ENCODE measurements around the gene LMAN2L. TPM values are rescaled to one million over a fixed set of nuclear protein-coding genes. Genes with fewer than 3 reads are reported as not detected.

Gene LMAN2L
- total and polyA plus RNA-seq, 8 donors, result 1.4 to 17.1 (median 6.0) TPM

- Histone ChIP-seq H3K27ac (peak overlapping the region in 4 of 5 donors; percentile 26 to 54 (median 44)), H3K9me3 (no peaks in the 10 kb centered on the region), H3K4me3 (no peak overlapping the region), H3K36me3 (no peaks in the 10 kb centered on the region), H3K4me1 (peaks cover 4 to 28% (median 13%) of the 10 kb centered on the region in 4 donors), H3K27me3 (no peaks in the 10 kb centered on the region)
- TF ChIP-seq POLR2A (IDR thresholded peaks at IDR 0.05) (no peak), EP300 (IDR thresholded peaks at IDR 0.05) (no peak), POLR2AphosphoS5 (IDR thresholded peaks at IDR 0.05) (peak in 1 of 3 donors; percentile 69)
- TF ChIP-seq, protein P1, sequence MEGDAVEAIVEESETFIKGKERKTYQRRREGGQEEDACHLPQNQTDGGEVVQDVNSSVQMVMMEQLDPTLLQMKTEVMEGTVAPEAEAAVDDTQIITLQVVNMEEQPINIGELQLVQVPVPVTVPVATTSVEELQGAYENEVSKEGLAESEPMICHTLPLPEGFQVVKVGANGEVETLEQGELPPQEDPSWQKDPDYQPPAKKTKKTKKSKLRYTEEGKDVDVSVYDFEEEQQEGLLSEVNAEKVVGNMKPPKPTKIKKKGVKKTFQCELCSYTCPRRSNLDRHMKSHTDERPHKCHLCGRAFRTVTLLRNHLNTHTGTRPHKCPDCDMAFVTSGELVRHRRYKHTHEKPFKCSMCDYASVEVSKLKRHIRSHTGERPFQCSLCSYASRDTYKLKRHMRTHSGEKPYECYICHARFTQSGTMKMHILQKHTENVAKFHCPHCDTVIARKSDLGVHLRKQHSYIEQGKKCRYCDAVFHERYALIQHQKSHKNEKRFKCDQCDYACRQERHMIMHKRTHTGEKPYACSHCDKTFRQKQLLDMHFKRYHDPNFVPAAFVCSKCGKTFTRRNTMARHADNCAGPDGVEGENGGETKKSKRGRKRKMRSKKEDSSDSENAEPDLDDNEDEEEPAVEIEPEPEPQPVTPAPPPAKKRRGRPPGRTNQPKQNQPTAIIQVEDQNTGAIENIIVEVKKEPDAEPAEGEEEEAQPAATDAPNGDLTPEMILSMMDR (IDR thresholded peaks at IDR 0.05), result no peak
- intact Hi-C loops (cut with DNase I; ENCODE audit: low total_unique reads), result no loop called here
- peak in 1 of 2 donors; percentile 31 for DNase-seq
- WGBS, 5 donors, result 69 to 85% (median 75%) methylated on average over 3 of the region's 3 CpGs
Measured at GRCh38 chr2:96665083-96665569, 74.7 kb downstream of the LMAN2L start.

- intact Hi-C loops (cut with DNase I; ENCODE audit: low total_unique reads), result no loop called here
- 88 to 96% (median 94%) methylated on average over 3 of the region's 3 CpGs for WGBS, 5 donors
- no peak for DNase-seq
- no peak overlapping the region for H3K4me3 ChIP-seq
- TF ChIP-seq POLR2A (IDR thresholded peaks at IDR 0.05), result no peak
- TF ChIP-seq, protein P1 (IDR thresholded peaks at IDR 0.05), result no peak
- TF ChIP-seq EP300 (IDR thresholded peaks at IDR 0.05), result no peak
- TF ChIP-seq POLR2AphosphoS5 (IDR thresholded peaks at IDR 0.05), result no peak
- no peaks in the 10 kb centered on the region for H3K27me3 ChIP-seq
- H3K27ac ChIP-seq, result peak overlapping the region in 3 of 5 donors; percentile 33 to 45 (median 44)
- peaks cover 4 to 28% (median 13%) of the 10 kb centered on the region in 4 donors for H3K4me1 ChIP-seq
- H3K9me3 ChIP-seq, result no peaks in the 10 kb centered on the region
- no peaks in the 10 kb centered on the region for H3K36me3 ChIP-seq
Measured at GRCh38 chr2:96664366-96664925, 75.4 kb downstream of the LMAN2L start.

- 35 to 65% (median 52%) methylated on average over 7 of the region's 7 CpGs for WGBS, 5 donors
- peak in 1 of 2 donors; percentile 34 for DNase-seq
- Histone ChIP-seq H3K4me1 (peaks cover 4 to 28% (median 13%) of the 10 kb centered on the region in 4 donors), H3K9me3 (no peaks in the 10 kb centered on the region), H3K4me3 (no peak overlapping the region), H3K36me3 (no peaks in the 10 kb centered on the region), H3K27ac (no peak overlapping the region), H3K27me3 (no peaks in the 10 kb centered on the region)
- intact Hi-C loops (cut with DNase I; ENCODE audit: low total_unique reads), result no loop called here
- TF ChIP-seq, protein P1 (IDR thresholded peaks at IDR 0.05), result no peak
- TF ChIP-seq POLR2A (IDR thresholded peaks at IDR 0.05) (no peak), EP300 (IDR thresholded peaks at IDR 0.05) (no peak), POLR2AphosphoS5 (IDR thresholded peaks at IDR 0.05) (no peak)
Measured at GRCh38 chr2:96663829-96664228, 76.0 kb downstream of the LMAN2L start.

GRCh38 chr2:96663177-96663576 is 76.7 kb downstream of the LMAN2L start:
- H3K27ac ChIP-seq, result no peak overlapping the region
- intact Hi-C loops (cut with DNase I; ENCODE audit: low total_unique reads), result no loop called here
- no peaks in the 10 kb centered on the region for H3K27me3 ChIP-seq

More at GRCh38 chr2:96663177-96663576, 76.7 kb downstream of the LMAN2L start:
- DNase-seq, result peak; percentile 14 to 46
- no peak for TF ChIP-seq EP300 (IDR thresholded peaks at IDR 0.05)
- TF ChIP-seq POLR2A (IDR thresholded peaks at IDR 0.05), result no peak
- TF ChIP-seq POLR2AphosphoS5 (IDR thresholded peaks at IDR 0.05), result no peak
- TF ChIP-seq, protein P1 (IDR thresholded peaks at IDR 0.05), result no peak
- 56 to 75% (median 60%) methylated on average over 5 of the region's 5 CpGs for WGBS, 5 donors
- Histone ChIP-seq H3K9me3 (no peaks in the 10 kb centered on the region), H3K36me3 (no peaks in the 10 kb centered on the region), H3K4me1 (peaks cover 4 to 28% (median 13%) of the 10 kb centered on the region in 4 donors), H3K4me3 (no peak overlapping the region)
